Amniotic stem cell (primary cell): ENCODE data around the gene ORMDL2.
"Not testable (repeated sequence)": the region's sequence is repeated elsewhere in the genome, so short reads cannot be mapped to it uniquely, and the experiment has no call there.

Experiments used
- DNase-seq: peaks from one replicate; lab custom pipeline; 2025; lab: John Stamatoyannopoulos, UW

The ORMDL2 gene

GRCh38 chr12:55828357-55828756 lies 10.5 kb downstream of the ORMDL2 start:
- DNase-seq = no peak

- DNase-seq = no peak
Measured at GRCh38 chr12:55829967-55830600, 12.2 kb downstream of the ORMDL2 start.

DNA sequence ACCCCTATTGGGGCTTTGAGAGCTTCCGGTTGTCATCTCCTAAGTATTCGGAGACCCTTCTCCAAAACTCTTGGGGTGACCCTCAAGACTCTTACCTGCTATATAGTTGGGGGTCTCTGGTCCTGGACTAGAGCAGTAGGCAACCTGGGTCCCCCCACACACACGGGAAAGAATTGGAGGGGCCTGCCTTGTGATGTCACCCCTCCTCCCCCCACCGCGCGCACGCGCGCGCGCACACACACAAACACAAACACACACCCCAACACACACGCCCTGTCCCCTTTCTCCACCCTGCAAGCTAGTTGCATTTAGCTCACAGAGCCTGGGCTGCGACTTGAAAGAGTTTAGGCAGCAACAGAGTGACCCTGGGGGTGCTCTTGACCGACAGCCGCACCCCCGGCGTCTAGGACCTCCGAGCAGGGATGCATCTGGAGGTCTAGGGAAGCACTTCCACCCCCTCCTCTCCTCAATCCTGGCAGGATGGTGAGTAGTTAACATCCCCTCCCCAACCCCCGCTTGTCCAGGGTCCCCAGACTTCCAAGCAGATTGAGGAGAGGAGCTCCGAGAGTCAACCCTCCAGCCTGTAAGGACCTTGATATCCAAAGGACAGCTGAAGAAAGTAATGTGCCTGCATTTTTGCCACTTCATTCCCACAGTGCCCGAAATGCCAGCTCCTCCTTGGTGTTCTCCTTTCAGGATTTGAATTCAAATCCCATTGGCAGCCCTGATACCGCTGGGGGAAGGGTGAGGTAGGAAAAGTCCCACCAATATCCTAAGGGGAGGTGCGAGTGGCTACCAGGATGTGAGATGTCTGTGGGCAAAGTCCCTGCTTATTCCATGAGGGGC lies 13.0 kb downstream of the ORMDL2 start:
- DNase-seq = no peak

DNA sequence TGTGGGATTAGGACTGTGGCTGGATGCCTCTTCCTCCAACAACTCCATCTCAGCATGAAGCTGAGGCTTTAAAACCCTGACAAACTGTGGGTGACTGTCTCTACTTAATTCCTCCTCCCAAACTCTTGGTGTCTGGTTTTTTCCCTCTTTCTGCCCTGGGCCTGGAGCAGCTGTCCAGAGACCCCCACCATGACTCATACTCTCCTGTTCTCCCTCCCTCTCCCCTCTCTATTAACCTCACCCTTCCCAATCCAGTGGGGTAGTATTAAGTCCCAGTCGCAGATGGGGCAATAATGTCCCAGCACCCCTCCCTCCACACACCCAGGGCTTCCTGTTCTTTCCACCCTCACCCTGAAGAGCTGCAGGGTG lies 13.6 kb downstream of the ORMDL2 start:
- DNase-seq = no peak

DNA sequence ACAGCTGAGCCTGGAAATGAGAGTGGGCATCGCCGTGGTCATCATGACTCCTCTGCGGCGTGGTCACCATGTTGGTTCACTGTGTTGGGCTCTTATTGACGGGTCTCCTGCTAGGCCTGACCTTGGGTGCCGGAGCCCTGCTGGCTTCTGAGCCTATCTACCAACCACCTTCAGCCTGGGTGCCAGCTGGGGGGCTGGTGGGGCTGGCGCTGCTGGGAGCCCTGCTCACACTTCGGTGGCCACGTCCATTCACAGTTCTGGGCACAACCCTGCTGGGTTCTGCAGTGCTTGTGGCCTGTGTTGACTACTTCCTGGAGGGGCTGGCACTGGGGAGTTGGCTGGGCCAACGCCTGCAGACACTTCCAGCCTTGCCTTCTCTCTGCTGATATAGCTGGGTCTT lies 15.2 kb downstream of the ORMDL2 start:
- no peak for DNase-seq

GRCh38 chr12:55834400-55834799 lies 16.6 kb downstream of the ORMDL2 start:
- not testable (repeated sequence) for DNase-seq

DNA sequence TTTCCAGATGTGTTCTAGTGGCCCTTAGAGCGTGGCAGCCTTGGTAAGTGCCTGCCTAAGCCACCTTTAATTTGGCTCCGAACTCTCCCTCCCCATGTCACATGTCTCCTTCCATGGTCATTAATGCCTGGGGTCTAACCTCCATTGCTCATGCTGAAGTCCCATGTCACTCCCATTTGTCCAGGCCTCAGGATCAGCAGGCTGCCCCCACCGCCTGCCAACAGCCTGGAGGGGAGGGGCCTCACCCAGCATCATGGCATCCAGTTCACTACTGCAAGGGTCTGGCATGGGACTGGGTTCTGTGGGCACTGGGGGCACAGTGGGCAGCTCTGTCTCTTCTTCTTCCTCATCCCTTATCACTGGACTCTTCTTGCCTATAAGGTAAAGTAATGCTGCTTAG lies 20.5 kb downstream of the ORMDL2 start:
- no peak for DNase-seq

- DNase-seq = no peak
Measured at GRCh38 chr12:55839345-55840140, 21.7 kb downstream of the ORMDL2 start.

GRCh38 chr12:55840581-55841351 lies 22.9 kb downstream of the ORMDL2 start:
- no peak for DNase-seq

DNA sequence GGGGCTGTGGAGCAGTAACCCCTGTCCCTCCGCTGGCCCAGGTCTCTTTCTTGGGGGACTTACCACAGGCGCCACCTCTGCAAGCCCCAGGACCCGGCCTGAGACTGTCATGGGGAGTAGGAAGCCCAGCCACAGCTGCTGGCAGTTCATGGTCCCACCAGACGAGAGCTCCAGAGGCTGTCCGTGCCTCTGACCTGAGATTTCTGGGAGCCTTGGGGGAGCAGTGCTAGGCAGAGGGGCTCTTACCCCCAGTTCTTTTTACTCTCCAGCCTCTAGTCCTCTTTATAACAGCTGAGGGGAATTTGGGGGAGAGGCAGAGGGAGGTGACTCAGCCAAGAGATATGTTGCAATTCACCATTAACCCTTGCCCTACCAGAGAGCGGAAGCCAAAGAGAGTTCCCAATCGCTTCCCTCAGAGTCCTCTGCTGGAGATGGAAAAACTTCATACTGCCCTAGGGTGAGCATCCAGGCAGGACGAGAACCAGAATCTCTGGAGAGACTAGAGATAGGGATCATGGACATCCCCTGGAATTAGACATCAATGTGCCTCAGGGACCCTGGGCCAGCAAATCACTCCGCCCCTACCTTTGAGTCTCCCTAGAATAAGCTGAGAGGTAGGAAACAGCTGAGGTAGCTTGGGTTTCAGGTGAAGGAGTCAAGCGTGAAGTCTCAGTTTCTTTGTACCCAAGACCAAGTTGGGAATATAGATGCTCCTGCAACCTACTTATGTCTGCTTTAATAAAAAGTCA lies 25.0 kb downstream of the ORMDL2 start, which contains the start of gene MMP19:
MMP19 (minus strand) TSS at position 256 of the 749 bp plus-strand sequence; CDS start at position 150, 106 bp downstream.
- DNase-seq = peak; percentile 26

- DNase-seq = no peak
Measured at GRCh38 chr12:55843431-55843830, 25.6 kb downstream of the ORMDL2 start.

GRCh38 chr12:55844961-55845360 lies 27.1 kb downstream of the ORMDL2 start:
- no peak for DNase-seq

GRCh38 chr12:55845361-55845760 lies 27.5 kb downstream of the ORMDL2 start:
- no peak for DNase-seq

- no peak for DNase-seq
Measured at GRCh38 chr12:55845785-55846496, 28.1 kb downstream of the ORMDL2 start.

DNA sequence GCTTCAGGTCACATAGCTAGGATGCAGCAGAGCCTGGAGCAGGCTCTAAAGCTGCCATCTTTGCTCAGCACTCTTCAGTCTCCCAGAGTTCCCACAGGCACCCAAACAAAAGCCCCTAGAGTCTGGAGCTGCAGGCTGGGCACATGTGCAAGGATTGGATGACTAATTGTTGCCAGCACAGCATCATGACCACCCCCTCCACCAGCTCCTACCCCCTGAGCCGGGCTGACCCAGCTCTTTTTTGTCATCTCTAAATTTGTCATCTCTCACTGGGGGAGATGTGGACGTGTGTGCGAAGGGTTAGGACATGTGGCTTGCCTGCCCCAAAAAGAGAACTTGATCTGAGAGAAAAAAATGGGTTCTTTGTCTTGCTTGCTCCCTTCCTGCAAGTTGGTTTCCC lies 29.2 kb downstream of the ORMDL2 start:
- no peak for DNase-seq

DNA sequence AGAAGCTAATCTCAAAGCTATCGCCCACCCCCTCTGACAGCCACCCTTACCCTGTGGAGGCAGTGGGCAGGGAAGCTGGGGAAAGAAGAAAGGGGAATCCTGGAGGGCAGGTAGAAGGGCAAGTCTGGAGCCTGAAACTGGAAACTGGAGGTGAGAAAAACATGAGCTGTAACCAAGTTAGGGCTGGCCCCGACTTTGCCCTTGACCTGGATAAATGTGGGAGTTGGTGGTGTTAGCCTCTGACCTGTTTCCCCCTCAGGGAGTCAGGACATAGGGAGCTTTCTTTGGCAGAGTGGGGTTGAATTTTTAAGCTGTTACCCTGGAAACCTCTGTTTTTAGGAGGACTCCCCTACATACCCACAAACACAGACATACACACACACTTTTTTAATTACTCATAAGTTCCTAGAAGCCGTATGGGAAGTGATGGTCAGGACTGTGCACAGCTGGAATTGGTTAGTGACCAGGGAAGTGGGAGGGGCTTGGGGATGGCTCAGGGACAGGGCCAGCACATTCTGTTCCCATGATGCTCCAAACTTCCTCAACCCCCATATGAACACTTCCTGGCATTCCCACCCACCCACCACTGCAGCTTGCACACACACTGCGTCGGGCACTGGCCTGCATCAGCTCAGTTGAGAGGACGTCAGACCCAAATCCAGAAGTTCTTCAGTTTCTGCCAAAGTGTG lies 29.9 kb downstream of the ORMDL2 start:
- peak; percentile 95 for DNase-seq

DNA sequence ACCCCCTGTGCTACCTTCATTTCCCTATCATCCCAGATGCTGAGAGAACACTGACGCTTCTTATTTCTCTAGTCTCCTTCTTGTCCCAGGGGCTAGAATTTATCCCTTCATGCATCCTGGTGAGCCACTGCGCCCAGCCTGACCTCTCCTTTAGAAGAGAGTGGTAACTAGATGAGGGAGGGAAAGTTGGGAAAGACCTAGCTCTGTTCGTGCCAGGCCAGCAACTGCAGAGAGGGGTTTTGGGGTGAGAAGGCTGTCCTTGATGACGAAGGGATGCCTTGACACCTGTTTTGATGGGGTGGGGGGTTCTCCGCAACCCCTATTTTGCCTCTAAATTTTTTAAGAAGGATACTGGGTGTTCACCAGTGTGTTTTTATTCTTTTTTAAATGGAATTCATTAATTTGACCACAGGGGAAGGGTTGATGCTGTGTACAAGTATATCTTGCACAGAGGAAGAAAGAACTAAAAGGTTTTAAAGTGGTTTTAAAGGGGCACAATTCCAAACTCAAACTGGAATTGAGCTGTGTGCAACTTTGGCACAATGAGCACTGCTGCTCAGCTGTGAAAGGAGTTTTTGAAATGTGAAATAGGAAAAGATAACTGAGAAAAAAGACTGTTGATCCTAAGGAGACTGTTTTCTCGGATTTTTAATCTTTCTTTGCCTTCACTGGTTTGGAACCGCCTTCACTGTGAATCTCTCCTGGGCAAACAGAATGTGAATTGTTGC lies 31.9 kb downstream of the ORMDL2 start:
- DNase-seq = no peak

DNA sequence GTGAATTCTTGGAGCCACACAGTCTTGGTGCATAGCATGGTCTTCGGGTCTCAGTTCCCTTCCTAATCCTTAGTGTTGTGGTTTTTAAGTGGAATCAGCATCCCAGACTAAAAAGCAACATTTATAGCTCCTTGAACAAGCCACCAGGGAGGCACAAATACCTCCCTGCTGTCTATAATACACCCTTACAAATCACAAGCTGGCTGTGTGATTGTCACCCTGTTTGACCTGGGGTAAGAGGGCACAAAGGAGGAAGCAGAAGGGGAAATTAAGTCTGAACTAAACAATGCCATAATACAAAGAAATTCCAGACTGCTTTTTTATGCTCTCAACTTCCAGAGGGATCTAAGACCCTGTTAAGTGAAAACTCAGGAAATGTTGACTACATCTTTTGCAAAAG lies 32.6 kb downstream of the ORMDL2 start:
- DNase-seq = no peak

GRCh38 chr12:55850893-55851292 lies 33.1 kb downstream of the ORMDL2 start:
- no peak for DNase-seq
